ENCODE measurements around the gene RSL1D1.
A peak's percentile ranks its signal among the peaks of the same experiment; 100 is the strongest.

RSL1D1 gene

GRCh38 chr16:11851294-11852091 is at the start of gene RSL1D1:
Gene RSL1D1, minus strand, starts transcription at chr16:11851542. Its CDS starts 30 bp downstream, at chr16:11851512.
- peak; percentile 60 to 95 (median 90) for DNase-seq

GRCh38 chr16:11901091-11901490 is 49.7 kb upstream of the RSL1D1 start:
- no peak for DNase-seq

- DNase-seq: no peak
Measured at GRCh38 chr16:11896486-11897176, 45.3 kb upstream of the RSL1D1 start.

GRCh38 chr16:11893571-11893970 is 42.2 kb upstream of the RSL1D1 start:
- no peak for DNase-seq

GRCh38 chr16:11892761-11893160 is 41.4 kb upstream of the RSL1D1 start:
- DNase-seq: no peak

GRCh38 chr16:11890231-11890965 is 39.1 kb upstream of the RSL1D1 start:
- no peak for DNase-seq

- no peak for DNase-seq
Measured at GRCh38 chr16:11886881-11887280, 35.5 kb upstream of the RSL1D1 start.

GRCh38 chr16:11884035-11884434 is 32.7 kb upstream of the RSL1D1 start:
- no peak for DNase-seq

- DNase-seq: no peak
Measured at GRCh38 chr16:11880007-11880406, 28.7 kb upstream of the RSL1D1 start.

GRCh38 chr16:11877374-11877773 is 26.0 kb upstream of the RSL1D1 start:
- DNase-seq: no peak

GRCh38 chr16:11876306-11876705 is 25.0 kb upstream of the RSL1D1 start:
- no peak for DNase-seq

GRCh38 chr16:11875721-11876120 is 24.4 kb upstream of the RSL1D1 start:
- DNase-seq: no peak

GRCh38 chr16:11871193-11871592 is 19.9 kb upstream of the RSL1D1 start:
- DNase-seq: no peak

GRCh38 chr16:11870399-11870798 is 19.1 kb upstream of the RSL1D1 start:
- no peak for DNase-seq

- no peak for DNase-seq
Measured at GRCh38 chr16:11869353-11870228, 18.2 kb upstream of the RSL1D1 start.

GRCh38 chr16:11868412-11868980 is 17.2 kb upstream of the RSL1D1 start:
- no peak for DNase-seq

- no peak for DNase-seq
Measured at GRCh38 chr16:11862489-11862888, 11.1 kb upstream of the RSL1D1 start.

- no peak for DNase-seq
Measured at GRCh38 chr16:11857161-11857560, 5.8 kb upstream of the RSL1D1 start.

GRCh38 chr16:11852092-11852809 is 909 bp upstream of the RSL1D1 start:
- DNase-seq: no peak

- DNase-seq: no peak
Measured at GRCh38 chr16:11848842-11849241, 2.5 kb downstream of the RSL1D1 start.

- DNase-seq: no peak
Measured at GRCh38 chr16:11844499-11844898, 6.8 kb downstream of the RSL1D1 start.

Data from C1 segment of cervical spinal cord (tissue), 14 donors.